Transverse colon (tissue), 4 donors: ENCODE results near the gene STK40. TPM values are rescaled to one million over a fixed set of nuclear protein-coding genes. Genes with fewer than 3 reads are reported as not detected.

ENCODE experiments used
- DNase-seq: peaks from one replicate; pipeline ENCODE4 v3.0.0-alpha.2; 2019
- H3K27ac ChIP-seq, 4 donors: fragments of 200-600 bp; sonication (generic); 2 replicates each; pipeline ENCODE4 v1.5.1; 2016 to 2018; ENCODE audit warnings: inconsistent platforms in 4 of 4
- H3K27me3 ChIP-seq: fragments of 200-600 bp; sonication (generic); 2 replicates; pipeline ENCODE4 v1.5.1; 2017; ENCODE audit warnings: inconsistent platforms
- H3K36me3 ChIP-seq, 4 donors: fragments of 200-600 bp; sonication (generic); 2 replicates each; pipeline ENCODE4 v1.5.1; 2017 to 2019; ENCODE audit warnings: inconsistent platforms in 4 of 4
- H3K4me1 ChIP-seq, 4 donors: fragments of 200-600 bp; sonication (generic); 2 replicates each; pipeline ENCODE4 v1.5.1; 2017 to 2020; ENCODE audit warnings: inconsistent platforms in 4 of 4
- H3K4me3 ChIP-seq, 4 donors: fragments of 200-600 bp; sonication (generic); 1 replicate in 1 of 4; 2 replicates in 3 of 4; pipeline versions ENCODE4 v1.5.1 to v1.6.1; 2017 to 2019; ENCODE audit warnings: inconsistent platforms in 4 of 4
- H3K9me3 ChIP-seq, 2 donors: fragments of 200-600 bp; sonication (generic); 2 replicates each; pipeline ENCODE4 v1.5.1; 2017 to 2019; ENCODE audit warnings: inconsistent platforms in 2 of 2
- EP300 ChIP-seq: sonication (generic); formaldehyde crosslinking; IDR thresholded peaks from one replicate; pipeline ENCODE4 v1.6.1; 2017; ENCODE audit warnings: antibody characterized with exemption, low read depth
- POLR2A ChIP-seq: fragments of 450-650 bp; IDR thresholded peaks from one replicate; pipeline ENCODE4 v1.6.1; 2016; ENCODE audit warnings: antibody characterized with exemption, mild to moderate bottlenecking, moderate library complexity
- POLR2AphosphoS5 ChIP-seq, 3 donors: sonication (generic); formaldehyde crosslinking; IDR thresholded peaks; one replicate each; pipeline ENCODE4 v1.6.1; 2016; ENCODE audit warnings: antibody characterized with exemption in 3 of 3
- WGBS, 2 donors: methylation state at CpG; one replicate each; pipeline ENCODE4 v1.1.5; 2018; ENCODE audit warnings: low coverage in 1 of 2; 5-methylcytosine and 5-hydroxymethylcytosine counted together
- in situ Hi-C, 4 donors: fragments of 200-750 bp; cut with MboI; loops; one replicate each; pipeline versions ENCODE4 v1.15.0 to v1.15.1; 2017; ENCODE audit warnings: low sequenced_read_pairs in 3 of 4, low pct_ligation_motif_present in 1 of 4, low pct_unique_long_range_greater_than_20kb in 1 of 4
- intact Hi-C: fragments of 100-400 bp; cut with DNase I; formaldehyde crosslinking; loops from one replicate; pipeline ENCODE4 v1.15.1; 2023; ENCODE audit warnings: low total_unique reads
- total RNA-seq, 4 donors: library from RNA; depleted of rRNA; stranded (reverse); fragments of >200 nt; gene quantifications; one replicate each; pipeline ENCODE4 v1.1.0, GENCODE V29; 2016
- TF ChIP-seq, protein P1 (sequence below), 5 experiments: fragments of 200-600 bp in 3 of 5; fragments of 450-650 bp in 2 of 5; sonication (generic) in 3 of 5; IDR thresholded peaks; 1 replicate in 2 of 5; 2 replicates in 3 of 5; pipeline ENCODE4 v1.5.1; 2016 to 2017; ENCODE audit warnings: antibody characterized with exemption in 5 of 5, inconsistent platforms in 3 of 5, mild to moderate bottlenecking in 2 of 5, moderate library complexity in 1 of 5

The STK40 gene
- total RNA-seq, 4 donors from 2014 or later = 34.0 to 154 (median 44.3) TPM

- no peak for DNase-seq
- H3K27ac ChIP-seq = no peak overlapping the region
- in situ Hi-C loops = no loop called here
- no peaks in the 10 kb centered on the region for H3K9me3 ChIP-seq
- 70 to 84% methylated on average over 2 to 34 of the region's 34 CpGs for WGBS, 2 donors
- intact Hi-C loops = loop anchor here (2.0 kb wide), 1 partner anchor 81 kb away; no protein-coding TSS in a partner anchor
- peaks cover 0 to 24% (median 5%) of the 10 kb centered on the region in 4 donors for H3K36me3 ChIP-seq
- H3K27me3 ChIP-seq = no peaks in the 10 kb centered on the region
- TF ChIP-seq, protein P1, sequence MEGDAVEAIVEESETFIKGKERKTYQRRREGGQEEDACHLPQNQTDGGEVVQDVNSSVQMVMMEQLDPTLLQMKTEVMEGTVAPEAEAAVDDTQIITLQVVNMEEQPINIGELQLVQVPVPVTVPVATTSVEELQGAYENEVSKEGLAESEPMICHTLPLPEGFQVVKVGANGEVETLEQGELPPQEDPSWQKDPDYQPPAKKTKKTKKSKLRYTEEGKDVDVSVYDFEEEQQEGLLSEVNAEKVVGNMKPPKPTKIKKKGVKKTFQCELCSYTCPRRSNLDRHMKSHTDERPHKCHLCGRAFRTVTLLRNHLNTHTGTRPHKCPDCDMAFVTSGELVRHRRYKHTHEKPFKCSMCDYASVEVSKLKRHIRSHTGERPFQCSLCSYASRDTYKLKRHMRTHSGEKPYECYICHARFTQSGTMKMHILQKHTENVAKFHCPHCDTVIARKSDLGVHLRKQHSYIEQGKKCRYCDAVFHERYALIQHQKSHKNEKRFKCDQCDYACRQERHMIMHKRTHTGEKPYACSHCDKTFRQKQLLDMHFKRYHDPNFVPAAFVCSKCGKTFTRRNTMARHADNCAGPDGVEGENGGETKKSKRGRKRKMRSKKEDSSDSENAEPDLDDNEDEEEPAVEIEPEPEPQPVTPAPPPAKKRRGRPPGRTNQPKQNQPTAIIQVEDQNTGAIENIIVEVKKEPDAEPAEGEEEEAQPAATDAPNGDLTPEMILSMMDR (IDR thresholded peaks at IDR 0.05) = no peak
- no peak for TF ChIP-seq POLR2A
- no peak for TF ChIP-seq EP300
- no peak for TF ChIP-seq POLR2AphosphoS5 (IDR thresholded peaks at IDR 0.05)
- H3K4me3 ChIP-seq = no peak overlapping the region
- H3K4me1 ChIP-seq = peaks cover 0 to 2% (median 0%) of the 10 kb centered on the region in 4 donors
Observed at GRCh38 chr1:36341626-36342320, 44.0 kb downstream of the STK40 start.

- Histone ChIP-seq H3K4me3 (no peak overlapping the region), H3K36me3 (peaks cover 0 to 11% (median 0%) of the 10 kb centered on the region in 4 donors), H3K27ac (no peak overlapping the region), H3K27me3 (no peaks in the 10 kb centered on the region), H3K4me1 (peaks cover 0 to 2% (median 0%) of the 10 kb centered on the region in 4 donors), H3K9me3 (no peaks in the 10 kb centered on the region)
- intact Hi-C loops = no loop called here
- in situ Hi-C loops = loop anchor here in 2 of 4 donors (5.0 kb wide), 1 partner anchor 83 kb away; no protein-coding TSS in a partner anchor
- WGBS, 2 donors = 88% methylated on average over 9 of the region's 9 CpGs; no CpG with 5 or more reads in 1 of the 2 donors
- no peak for TF ChIP-seq POLR2AphosphoS5 (IDR thresholded peaks at IDR 0.05)
- TF ChIP-seq, protein P1 (IDR thresholded peaks at IDR 0.05) = no peak
- no peak for TF ChIP-seq POLR2A
- TF ChIP-seq EP300 = no peak
- DNase-seq = no peak
Observed at GRCh38 chr1:36339615-36340014, 46.1 kb downstream of the STK40 start.

- intact Hi-C loops = no loop called here
- TF ChIP-seq EP300 = no peak
- TF ChIP-seq, protein P1 (IDR thresholded peaks at IDR 0.05) = no peak
- no peak for TF ChIP-seq POLR2A
- TF ChIP-seq POLR2AphosphoS5 (IDR thresholded peaks at IDR 0.05) = no peak
- Histone ChIP-seq H3K36me3 (peaks cover 0 to 11% (median 0%) of the 10 kb centered on the region in 4 donors), H3K4me3 (no peak overlapping the region), H3K9me3 (no peaks in the 10 kb centered on the region), H3K4me1 (peaks cover 0 to 2% (median 0%) of the 10 kb centered on the region in 4 donors), H3K27me3 (no peaks in the 10 kb centered on the region), H3K27ac (no peak overlapping the region)
- WGBS, 2 donors = 83% methylated on average over 7 of the region's 7 CpGs; no CpG with 5 or more reads in 1 of the 2 donors
- DNase-seq = no peak
- in situ Hi-C loops = loop anchor here in 2 of 4 donors (5.0 kb wide), 1 partner anchor 83 kb away; no protein-coding TSS in a partner anchor
Observed at GRCh38 chr1:36339215-36339614, 46.5 kb downstream of the STK40 start.

GRCh38 chr1:36337830-36338229 lies 47.9 kb downstream of the STK40 start:
- H3K36me3 ChIP-seq = peaks cover 0 to 11% (median 0%) of the 10 kb centered on the region in 4 donors
- TF ChIP-seq POLR2AphosphoS5 (IDR thresholded peaks at IDR 0.05) (no peak), EP300 (no peak), POLR2A (no peak)
- TF ChIP-seq, protein P1 (IDR thresholded peaks at IDR 0.05) = no peak
- H3K4me1 ChIP-seq = no peaks in the 10 kb centered on the region
- intact Hi-C loops = no loop called here
- H3K27ac ChIP-seq = no peak overlapping the region
- in situ Hi-C loops = loop anchor here in 2 of 4 donors (5.0 kb wide), 1 partner anchor 84 kb away; no protein-coding TSS in a partner anchor
- WGBS, 2 donors = 75 to 81% methylated on average over 3 to 6 of the region's 6 CpGs
- H3K4me3 ChIP-seq = no peak overlapping the region
- H3K9me3 ChIP-seq = no peaks in the 10 kb centered on the region
- H3K27me3 ChIP-seq = no peaks in the 10 kb centered on the region
- no peak for DNase-seq
